ENCODE measurements around the gene GPR137C. TPM values are rescaled to one million over a fixed set of nuclear protein-coding genes. Genes with fewer than 3 reads are reported as not detected.

GPR137C gene
- total and polyA plus RNA-seq, 10 of the 15 experiments (the other 5 are each of a cell fraction or from before 2014, with no cell fraction given): 0.03 to 0.72 (median 0.22) TPM

DNA sequence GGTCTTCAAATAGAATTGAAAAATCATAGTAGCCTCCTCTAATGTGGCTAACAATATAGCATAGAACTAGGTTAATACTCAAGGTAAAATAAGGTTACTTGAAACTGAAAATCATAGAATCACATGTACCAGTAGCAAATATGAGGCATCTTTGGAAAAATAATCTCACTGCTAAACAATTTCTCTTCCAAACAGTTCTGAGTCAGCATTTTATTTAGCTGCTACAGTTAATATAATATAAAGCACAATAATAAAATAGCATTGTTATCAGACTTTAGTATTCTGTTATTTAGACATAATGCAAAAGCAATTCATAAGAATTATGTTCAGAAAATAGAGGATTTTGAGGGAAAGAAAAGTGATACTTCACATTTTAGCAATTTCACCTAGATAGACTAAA lies 107.7 kb downstream of the GPR137C start:
- no peak overlapping the region for H3K9ac ChIP-seq (ENCODE audit: control insufficient read depth, insufficient read depth, low read length)
- no peak for ATAC-seq
- peaks cover 2 to 19% of the 10 kb centered on the region in 2 experiments for H3K36me3 ChIP-seq (ENCODE audit: control insufficient read depth in 2 of 2, insufficient read depth in 2 of 2, low read length in 1 of 2)
- H3K4me2 ChIP-seq (ENCODE audit: control insufficient read depth, insufficient read depth): no peak overlapping the region
- FAIRE-seq: no peak
- no peak overlapping the region for H3K27ac ChIP-seq (ENCODE audit: control insufficient read depth, insufficient read depth)
- no peaks in the 10 kb centered on the region for H3K4me1 ChIP-seq (ENCODE audit: control insufficient read depth, insufficient read depth, low read length)
- no peaks in the 10 kb centered on the region for H4K20me1 ChIP-seq (ENCODE audit: control insufficient read depth, insufficient read depth)
- TF ChIP-seq FOS (IDR thresholded peaks at IDR 0.05; ENCODE audit: borderline replicate concordance, extremely low read depth, insufficient read length) (no peak), ZNF384 (IDR thresholded peaks at IDR 0.05; ENCODE audit: borderline replicate concordance, low read depth, low read length) (no peak), SPI1 (IDR thresholded peaks at IDR 0.05; ENCODE audit: borderline replicate concordance, insufficient read depth, low read depth, low read length) (no peak)
- DNase-seq (ENCODE audit: low read depth, low spot score): no peak
- RAD21 ChIA-PET (ENCODE audit: unreplicated experiment): no interaction called here
- no peak overlapping the region for H3K4me3 ChIP-seq
- in situ Hi-C loops (cut with MboI) (no loop called here), intact Hi-C loops (cut with micrococcal nuclease; ENCODE audit: unreplicated experiment) (no loop called here)
- POLR2A ChIA-PET: no interaction called here
- H3K9me3 ChIP-seq (replicated peaks; ENCODE audit: control insufficient read depth, insufficient read depth, low read length): no peaks in the 10 kb centered on the region; the same call in 2 of the 3 replicates
- BruUV-seq (replicated peaks): no TSS peak
- no peaks in the 10 kb centered on the region for H3K79me2 ChIP-seq (ENCODE audit: control insufficient read depth, insufficient read depth, low read length)
- H3K27me3 ChIP-seq (replicated peaks in 1 of 2; ENCODE audit: control insufficient read depth in 2 of 2, insufficient read depth in 2 of 2, low read length in 1 of 2): no peaks in the 10 kb centered on the region
- SMC1A ChIA-PET (ENCODE audit: uncharacterized antibody, unreplicated experiment): no interaction called here
- CTCF ChIA-PET: no interaction called here
- H2AFZ ChIP-seq (ENCODE audit: control insufficient read depth, low read depth, low read length): no peak overlapping the region

DNA sequence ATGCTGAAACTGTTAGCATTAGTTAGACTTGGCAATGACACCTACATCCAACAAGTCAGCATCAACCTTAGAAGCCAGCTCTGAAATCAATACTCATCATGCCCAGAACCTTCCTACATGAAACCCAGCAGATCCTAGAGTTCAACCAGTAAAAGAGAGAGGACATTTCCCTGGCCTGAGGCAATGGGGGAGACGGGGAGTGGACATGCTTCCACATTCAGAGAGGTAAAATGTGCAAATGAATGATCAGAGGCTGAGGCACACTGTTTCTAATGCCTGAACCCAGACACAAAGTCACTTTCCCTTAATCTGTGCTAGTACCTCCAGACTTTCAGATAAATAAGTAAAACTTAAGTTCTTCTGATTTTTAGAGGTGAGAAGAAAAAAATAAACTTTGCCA lies 108.2 kb downstream of the GPR137C start:
- DNase-seq (ENCODE audit: low read depth, low spot score) (no peak), ATAC-seq (no peak), FAIRE-seq (no peak)
- ChIA-PET CTCF (no interaction called here), SMC1A (ENCODE audit: uncharacterized antibody, unreplicated experiment) (no interaction called here), RAD21 (ENCODE audit: unreplicated experiment) (no interaction called here), POLR2A (no interaction called here)
- Histone ChIP-seq H3K4me1 (ENCODE audit: control insufficient read depth, insufficient read depth, low read length) (no peaks in the 10 kb centered on the region), H3K4me3 (no peak overlapping the region), H2AFZ (ENCODE audit: control insufficient read depth, low read depth, low read length) (no peak overlapping the region), H3K27ac (ENCODE audit: control insufficient read depth, insufficient read depth) (no peak overlapping the region), H3K4me2 (ENCODE audit: control insufficient read depth, insufficient read depth) (no peak overlapping the region), H4K20me1 (ENCODE audit: control insufficient read depth, insufficient read depth) (no peaks in the 10 kb centered on the region), H3K27me3 (replicated peaks in 1 of 2; ENCODE audit: control insufficient read depth in 2 of 2, insufficient read depth in 2 of 2, low read length in 1 of 2) (no peaks in the 10 kb centered on the region), H3K36me3 (ENCODE audit: control insufficient read depth in 2 of 2, insufficient read depth in 2 of 2, low read length in 1 of 2) (peaks cover 2 to 19% of the 10 kb centered on the region in 2 experiments), H3K9me3 (replicated peaks; ENCODE audit: control insufficient read depth, insufficient read depth, low read length) (no peaks in the 10 kb centered on the region; the same call in 2 of the 3 replicates), H3K79me2 (ENCODE audit: control insufficient read depth, insufficient read depth, low read length) (no peaks in the 10 kb centered on the region), H3K9ac (ENCODE audit: control insufficient read depth, insufficient read depth, low read length) (no peak overlapping the region)
- WGBS (ENCODE audit: insufficient coverage, insufficient replicate concordance, low lambda C conversion rate, missing lambda C conversion rate): 100% methylated on average over 1 of the region's 1 CpG
- TF ChIP-seq CREM (IDR thresholded peaks at IDR 0.05; ENCODE audit: low read depth): no peak
- TF ChIP-seq, protein P1, sequence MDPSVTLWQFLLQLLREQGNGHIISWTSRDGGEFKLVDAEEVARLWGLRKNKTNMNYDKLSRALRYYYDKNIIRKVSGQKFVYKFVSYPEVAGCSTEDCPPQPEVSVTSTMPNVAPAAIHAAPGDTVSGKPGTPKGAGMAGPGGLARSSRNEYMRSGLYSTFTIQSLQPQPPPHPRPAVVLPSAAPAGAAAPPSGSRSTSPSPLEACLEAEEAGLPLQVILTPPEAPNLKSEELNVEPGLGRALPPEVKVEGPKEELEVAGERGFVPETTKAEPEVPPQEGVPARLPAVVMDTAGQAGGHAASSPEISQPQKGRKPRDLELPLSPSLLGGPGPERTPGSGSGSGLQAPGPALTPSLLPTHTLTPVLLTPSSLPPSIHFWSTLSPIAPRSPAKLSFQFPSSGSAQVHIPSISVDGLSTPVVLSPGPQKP (IDR thresholded peaks at IDR 0.05; ENCODE audit: low read depth, low read length): no peak
- no peak for TF ChIP-seq SREBF1 (IDR thresholded peaks at IDR 0.05; ENCODE audit: low read length)
- TF ChIP-seq CHD2 (IDR thresholded peaks at IDR 0.05; ENCODE audit: borderline replicate concordance, low read depth, low read length): no peak
- TF ChIP-seq, protein P2, sequence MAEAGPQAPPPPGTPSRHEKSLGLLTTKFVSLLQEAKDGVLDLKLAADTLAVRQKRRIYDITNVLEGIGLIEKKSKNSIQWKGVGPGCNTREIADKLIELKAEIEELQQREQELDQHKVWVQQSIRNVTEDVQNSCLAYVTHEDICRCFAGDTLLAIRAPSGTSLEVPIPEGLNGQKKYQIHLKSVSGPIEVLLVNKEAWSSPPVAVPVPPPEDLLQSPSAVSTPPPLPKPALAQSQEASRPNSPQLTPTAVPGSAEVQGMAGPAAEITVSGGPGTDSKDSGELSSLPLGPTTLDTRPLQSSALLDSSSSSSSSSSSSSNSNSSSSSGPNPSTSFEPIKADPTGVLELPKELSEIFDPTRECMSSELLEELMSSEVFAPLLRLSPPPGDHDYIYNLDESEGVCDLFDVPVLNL (IDR thresholded peaks at IDR 0.05; ENCODE audit: low read depth, low read length): no peak
- no peak for TF ChIP-seq TBL1XR1 (IDR thresholded peaks at IDR 0.05; ENCODE audit: low read depth, low read length)
- no peak for TF ChIP-seq LARP7 (IDR thresholded peaks at IDR 0.05)
- no peak for TF ChIP-seq ZNF274 (IDR thresholded peaks at IDR 0.05; ENCODE audit: insufficient read depth, insufficient read length)
- TF ChIP-seq CREB1 (IDR thresholded peaks at IDR 0.05; ENCODE audit: low read depth): no peak
- in situ Hi-C loops (cut with MboI) (no loop called here), intact Hi-C loops (cut with micrococcal nuclease; ENCODE audit: unreplicated experiment) (no loop called here)
- no TSS peak for BruUV-seq (replicated peaks)

Measured in GM12878 (cell line).